GM20000 (cell line): ENCODE results near the gene MOB3A.

Experiments
- DNase-seq: peaks from one replicate; pipeline ENCODE4 v3.0.0; 2012; ENCODE audit warnings: low spot score
- CTCF ChIP-seq: IDR thresholded peaks from 2 replicates; pipeline ENCODE4 v1.5.1; 2012; ENCODE audit warnings: mild to moderate bottlenecking, control low read depth; ENCODE audit errors: extremely low read depth, missing control alignments

Gene MOB3A

GRCh38 chr19:2079865-2080301, 16.2 kb downstream of the MOB3A start:
- TF ChIP-seq CTCF, result no peak
- DNase-seq, result no peak

- no peak for TF ChIP-seq CTCF
These were observed 16.9 kb downstream of the MOB3A start for GRCh38 chr19:2079076-2079864.

GRCh38 chr19:2077833-2078619, 18.1 kb downstream of the MOB3A start:
- no peak for TF ChIP-seq CTCF

More at GRCh38 chr19:2079076-2079864, 16.9 kb downstream of the MOB3A start:
- no peak for DNase-seq

GRCh38 chr19:2077398-2077797, 18.7 kb downstream of the MOB3A start:
- TF ChIP-seq CTCF, result no peak
- DNase-seq, result no peak

More at GRCh38 chr19:2077833-2078619, 18.1 kb downstream of the MOB3A start:
- DNase-seq, result no peak

GRCh38 chr19:2076526-2076944, 19.6 kb downstream of the MOB3A start:
- no peak for TF ChIP-seq CTCF
- DNase-seq, result no peak

- no peak for TF ChIP-seq CTCF
These were observed 23.2 kb downstream of the MOB3A start for GRCh38 chr19:2072757-2073551.

More at GRCh38 chr19:2072757-2073551, 23.2 kb downstream of the MOB3A start:
- DNase-seq, result no peak
